H1 (cell line): ENCODE measurements around the gene MARCHF9.

Source experiments
- BCL11A ChIP-seq, 2 experiments: IDR thresholded peaks; one replicate each; pipeline ENCODE4 v1.6.1; 2011; ENCODE audit warnings: low read depth in 2 of 2, low read length in 2 of 2, mild to moderate bottlenecking in 2 of 2
- CEBPB ChIP-seq: IDR thresholded peaks from 2 replicates; pipeline ENCODE4 v1.6.1; 2012; ENCODE audit warnings: low read depth, low read length
- CTCF ChIP-seq, 3 experiments: IDR thresholded peaks; 1 replicate in 2 of 3; 2 replicates in 1 of 3; pipeline versions ENCODE4 v1.5.1 to v1.6.1; 2011; ENCODE audit warnings: low read length in 3 of 3, mild to moderate bottlenecking in 3 of 3, inconsistent platforms in 2 of 3, low read depth in 1 of 3, moderate library complexity in 1 of 3; ENCODE audit not compliant: insufficient read depth in 1 of 3; ENCODE audit errors: control extremely low read depth in 1 of 3
- EP300 ChIP-seq, 2 experiments: IDR thresholded peaks; 1 replicate in 1 of 2; 2 replicates in 1 of 2; pipeline ENCODE4 v1.6.1; 2011 to 2012; ENCODE audit warnings: low read depth in 2 of 2, low read length in 2 of 2, mild to moderate bottlenecking in 2 of 2, borderline replicate concordance in 1 of 2, inconsistent platforms in 1 of 2, moderate library complexity in 1 of 2
- PHF8 ChIP-seq: fragments of 200-600 bp; sonication (generic); conservative IDR thresholded peaks from 2 replicates; pipeline ENCODE4 v1.7.1; 2012; ENCODE audit warnings: low read depth, mild to moderate bottlenecking, inconsistent platforms, low read length, moderate library complexity
- POLR2A ChIP-seq, 2 experiments: IDR thresholded peaks; 1 replicate in 1 of 2; 2 replicates in 1 of 2; pipeline ENCODE4 v1.6.1; 2011; ENCODE audit warnings: low read depth in 2 of 2, low read length in 2 of 2, mild to moderate bottlenecking in 2 of 2; ENCODE audit errors: control extremely low read depth in 1 of 2
- POLR2AphosphoS5 ChIP-seq: IDR thresholded peaks from 2 replicates; pipeline ENCODE4 v1.6.1; 2011; ENCODE audit warnings: low read depth, low read length
- ZNF274 ChIP-seq: IDR thresholded peaks from 2 replicates; pipeline ENCODE4 v1.7.0; 2012; ENCODE audit warnings: low read length, borderline replicate concordance; ENCODE audit errors: extremely low read depth

- TF ChIP-seq CTCF (IDR thresholded peaks at IDR 0.05; ENCODE audit: control extremely low read depth in 1 of 3, insufficient read depth in 1 of 3, low read depth in 1 of 3, low read length in 3 of 3) (no peak), EP300 (IDR thresholded peaks at IDR 0.05; ENCODE audit: borderline replicate concordance in 1 of 2, low read depth in 2 of 2, low read length in 2 of 2) (no peak), CEBPB (no peak), POLR2A (IDR thresholded peaks at IDR 0.05; ENCODE audit: control extremely low read depth in 1 of 2, low read depth in 2 of 2, low read length in 2 of 2) (no peak), ZNF274 (no peak), PHF8 (no peak), POLR2AphosphoS5 (no peak), BCL11A (IDR thresholded peaks at IDR 0.05; ENCODE audit: low read depth in 2 of 2, low read length in 2 of 2) (no peak)
These were observed 5.6 kb downstream of the MARCHF9 start for GRCh38 chr12:57760347-57760982.
